Measurements from ENCODE around the gene ZNF574.
"Not testable (repeated sequence)": the region's sequence is repeated elsewhere in the genome, so short reads cannot be mapped to it uniquely, and the experiment has no call there.

The ZNF574 gene

DNA sequence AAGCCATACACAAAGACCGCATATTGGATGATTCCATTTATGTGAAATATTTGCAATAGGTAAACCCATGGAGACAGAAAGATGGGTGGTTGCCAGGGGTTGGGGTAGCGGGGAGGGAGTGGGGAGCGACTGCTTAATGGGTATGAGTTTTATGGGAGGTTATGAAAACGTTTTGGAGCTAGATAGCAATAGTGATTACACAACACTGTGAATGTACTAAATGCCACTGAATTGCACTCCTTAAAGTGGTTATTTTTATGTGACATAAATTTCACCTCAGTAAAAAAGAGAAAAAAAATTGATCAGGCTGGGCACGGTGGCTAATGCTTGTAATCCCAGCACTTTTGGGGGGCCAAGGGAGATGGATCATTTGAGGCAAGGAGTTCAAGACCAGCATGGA is 42.6 kb upstream of the ZNF574 start:
- no peak for ATAC-seq (ENCODE audit: low read depth)
- Histone ChIP-seq H3K27me3 (ENCODE audit: insufficient read depth, poor library complexity, severe bottlenecking) (no peaks in the 10 kb centered on the region), H3K4me3 (ENCODE audit: severe bottlenecking) (no peak overlapping the region), H3K4me1 (ENCODE audit: insufficient read depth, poor library complexity, severe bottlenecking) (no peaks in the 10 kb centered on the region), H3K9me3 (ENCODE audit: severe bottlenecking) (no peaks in the 10 kb centered on the region), H3K36me3 (ENCODE audit: low read depth) (no peaks in the 10 kb centered on the region), H3K27ac (ENCODE audit: poor library complexity, severe bottlenecking) (no peak overlapping the region)
- TF ChIP-seq CTCF (IDR thresholded peaks at IDR 0.05; ENCODE audit: poor library complexity, severe bottlenecking), result no peak
- no peak for DNase-seq (ENCODE audit: low spot score)

- not testable (repeated sequence) for H3K4me3 ChIP-seq (ENCODE audit: severe bottlenecking); H3K4me1 ChIP-seq (ENCODE audit: insufficient read depth, poor library complexity, severe bottlenecking); H3K9me3 ChIP-seq (ENCODE audit: severe bottlenecking); H3K27ac ChIP-seq (ENCODE audit: poor library complexity, severe bottlenecking); H3K27me3 ChIP-seq (ENCODE audit: insufficient read depth, poor library complexity, severe bottlenecking); DNase-seq (ENCODE audit: low spot score); H3K36me3 ChIP-seq (ENCODE audit: low read depth)
- peak; percentile 69 for ATAC-seq (ENCODE audit: low read depth)
- TF ChIP-seq CTCF (IDR thresholded peaks at IDR 0.05; ENCODE audit: poor library complexity, severe bottlenecking), result peak; percentile 83
These were observed 41.1 kb upstream of the ZNF574 start for GRCh38 chr19:42034640-42035391.

GRCh38 chr19:42037649-42038048 is 38.3 kb upstream of the ZNF574 start:
- Histone ChIP-seq H3K27me3 (ENCODE audit: insufficient read depth, poor library complexity, severe bottlenecking) (no peaks in the 10 kb centered on the region), H3K4me1 (ENCODE audit: insufficient read depth, poor library complexity, severe bottlenecking) (no peaks in the 10 kb centered on the region), H3K4me3 (ENCODE audit: severe bottlenecking) (no peak overlapping the region), H3K36me3 (ENCODE audit: low read depth) (no peaks in the 10 kb centered on the region), H3K27ac (ENCODE audit: poor library complexity, severe bottlenecking) (no peak overlapping the region), H3K9me3 (ENCODE audit: severe bottlenecking) (no peaks in the 10 kb centered on the region)
- DNase-seq (ENCODE audit: low spot score) (no peak), ATAC-seq (ENCODE audit: low read depth) (no peak)
- TF ChIP-seq CTCF (IDR thresholded peaks at IDR 0.05; ENCODE audit: poor library complexity, severe bottlenecking), result no peak

DNA sequence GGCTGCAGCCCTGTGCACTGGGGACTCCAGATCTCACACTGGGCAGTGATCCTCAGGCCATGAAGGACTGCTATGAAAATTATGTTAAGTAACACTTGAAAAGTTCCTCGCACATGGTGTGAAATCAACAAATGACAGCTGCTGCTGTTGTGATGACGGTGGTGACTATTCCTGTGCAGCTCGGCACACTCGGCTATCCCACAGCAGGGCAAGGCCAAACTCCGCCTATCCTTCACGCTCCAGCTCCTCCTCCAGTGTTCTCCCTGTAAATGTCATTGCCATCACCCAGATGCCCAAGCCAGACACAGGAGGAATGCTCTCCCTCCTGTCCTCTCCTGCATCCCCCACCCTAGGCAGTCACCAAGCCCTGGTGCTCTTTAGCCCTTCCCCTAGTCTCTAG is 37.3 kb upstream of the ZNF574 start:
- no peaks in the 10 kb centered on the region for H3K27me3 ChIP-seq (ENCODE audit: insufficient read depth, poor library complexity, severe bottlenecking)
- DNase-seq (ENCODE audit: low spot score) (no peak), ATAC-seq (ENCODE audit: low read depth) (no peak)
- H3K9me3 ChIP-seq (ENCODE audit: severe bottlenecking), result no peaks in the 10 kb centered on the region
- H3K36me3 ChIP-seq (ENCODE audit: low read depth), result no peaks in the 10 kb centered on the region
- no peak overlapping the region for H3K4me3 ChIP-seq (ENCODE audit: severe bottlenecking)
- TF ChIP-seq CTCF (IDR thresholded peaks at IDR 0.05; ENCODE audit: poor library complexity, severe bottlenecking), result no peak
- no peak overlapping the region for H3K27ac ChIP-seq (ENCODE audit: poor library complexity, severe bottlenecking)
- H3K4me1 ChIP-seq (ENCODE audit: insufficient read depth, poor library complexity, severe bottlenecking), result no peaks in the 10 kb centered on the region

GRCh38 chr19:42040031-42040430 is 35.9 kb upstream of the ZNF574 start:
- DNase-seq (ENCODE audit: low spot score), result no peak
- H3K4me3 ChIP-seq (ENCODE audit: severe bottlenecking), result no peak overlapping the region

GRCh38 chr19:42040491-42040890 is 35.5 kb upstream of the ZNF574 start:
- H3K9me3 ChIP-seq (ENCODE audit: severe bottlenecking); H3K36me3 ChIP-seq (ENCODE audit: low read depth); H3K4me3 ChIP-seq (ENCODE audit: severe bottlenecking); H3K27me3 ChIP-seq (ENCODE audit: insufficient read depth, poor library complexity, severe bottlenecking); ATAC-seq (ENCODE audit: low read depth); H3K4me1 ChIP-seq (ENCODE audit: insufficient read depth, poor library complexity, severe bottlenecking); DNase-seq (ENCODE audit: low spot score); H3K27ac ChIP-seq (ENCODE audit: poor library complexity, severe bottlenecking): not testable (repeated sequence)

More at GRCh38 chr19:42040031-42040430, 35.9 kb upstream of the ZNF574 start:
- ATAC-seq (ENCODE audit: low read depth), result no peak
- Histone ChIP-seq H3K27me3 (ENCODE audit: insufficient read depth, poor library complexity, severe bottlenecking) (no peaks in the 10 kb centered on the region), H3K9me3 (ENCODE audit: severe bottlenecking) (no peaks in the 10 kb centered on the region), H3K36me3 (ENCODE audit: low read depth) (no peaks in the 10 kb centered on the region), H3K27ac (ENCODE audit: poor library complexity, severe bottlenecking) (no peak overlapping the region), H3K4me1 (ENCODE audit: insufficient read depth, poor library complexity, severe bottlenecking) (no peaks in the 10 kb centered on the region)
- TF ChIP-seq CTCF (IDR thresholded peaks at IDR 0.05; ENCODE audit: poor library complexity, severe bottlenecking), result no peak

Data from RWPE2 (cell line).